ENCODE measurements around the gene ZBTB7C. TPM values are rescaled to one million over a fixed set of nuclear protein-coding genes. Genes with fewer than 3 reads are reported as not detected.

Gene ZBTB7C
- total RNA-seq, 1 experiment from 2014 or later, result 0.33 TPM

DNA sequence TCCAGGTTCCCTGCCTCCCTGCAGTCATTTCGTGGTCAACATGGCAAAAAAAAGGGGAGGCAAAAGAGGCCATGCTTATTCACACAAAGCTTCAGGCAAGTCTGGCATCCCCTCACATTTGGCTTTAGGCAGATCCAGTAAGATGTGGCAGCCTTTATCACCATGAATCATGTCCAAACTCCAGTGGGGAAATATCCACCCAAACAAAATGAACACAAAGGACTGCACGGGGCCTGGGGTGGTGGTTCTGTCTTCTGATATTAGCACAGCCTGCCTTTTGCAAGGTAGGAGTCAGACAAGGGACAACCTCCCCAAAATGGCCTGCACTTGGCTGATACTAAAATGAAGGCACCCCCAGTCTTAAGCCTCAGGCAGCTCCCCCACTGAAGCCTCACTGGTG, 129.9 kb downstream of the ZBTB7C start:
- H2BK20ac ChIP-seq (ENCODE audit: low read depth, low read length, poor library complexity, severe bottlenecking), result no peak overlapping the region
- H2BK120ac ChIP-seq (ENCODE audit: low read depth, low read length, poor library complexity, severe bottlenecking), result no peak overlapping the region
- Mint-ChIP-seq H3K27me3 (ENCODE audit: low read depth) (peaks cover 6% of the 10 kb centered on the region), H3K36me3 (ENCODE audit: insufficient read depth in 1 of 3, low read depth in 3 of 3) (no peaks in the 10 kb centered on the region), H3K4me1 (peaks cover 0 to 3% of the 10 kb centered on the region in 2 experiments; a peak in 3 of 4 replicates), H3K4me3 (no peak overlapping the region), H3K27ac (no peak overlapping the region), H3K9me3 (peaks cover 0 to 2% of the 10 kb centered on the region in 2 experiments; a peak in 1 of 5 replicates)
- H3K56ac ChIP-seq (ENCODE audit: insufficient read length, low read depth, low read length), result no peak overlapping the region
- TF ChIP-seq, protein P1, sequence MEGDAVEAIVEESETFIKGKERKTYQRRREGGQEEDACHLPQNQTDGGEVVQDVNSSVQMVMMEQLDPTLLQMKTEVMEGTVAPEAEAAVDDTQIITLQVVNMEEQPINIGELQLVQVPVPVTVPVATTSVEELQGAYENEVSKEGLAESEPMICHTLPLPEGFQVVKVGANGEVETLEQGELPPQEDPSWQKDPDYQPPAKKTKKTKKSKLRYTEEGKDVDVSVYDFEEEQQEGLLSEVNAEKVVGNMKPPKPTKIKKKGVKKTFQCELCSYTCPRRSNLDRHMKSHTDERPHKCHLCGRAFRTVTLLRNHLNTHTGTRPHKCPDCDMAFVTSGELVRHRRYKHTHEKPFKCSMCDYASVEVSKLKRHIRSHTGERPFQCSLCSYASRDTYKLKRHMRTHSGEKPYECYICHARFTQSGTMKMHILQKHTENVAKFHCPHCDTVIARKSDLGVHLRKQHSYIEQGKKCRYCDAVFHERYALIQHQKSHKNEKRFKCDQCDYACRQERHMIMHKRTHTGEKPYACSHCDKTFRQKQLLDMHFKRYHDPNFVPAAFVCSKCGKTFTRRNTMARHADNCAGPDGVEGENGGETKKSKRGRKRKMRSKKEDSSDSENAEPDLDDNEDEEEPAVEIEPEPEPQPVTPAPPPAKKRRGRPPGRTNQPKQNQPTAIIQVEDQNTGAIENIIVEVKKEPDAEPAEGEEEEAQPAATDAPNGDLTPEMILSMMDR (conservative IDR thresholded peaks at IDR 0.05), result no peak
- H2AFZ ChIP-seq (ENCODE audit: low read length), result no peak overlapping the region
- no peak overlapping the region for H3K4me2 ChIP-seq (ENCODE audit: insufficient read depth, insufficient read length, low read length)
- no peaks in the 10 kb centered on the region for H3K23me2 ChIP-seq (ENCODE audit: insufficient read length, low read depth, low read length, poor library complexity, severe bottlenecking)
- no peak overlapping the region for H3K14ac ChIP-seq (ENCODE audit: insufficient read depth, low read length)
- no peaks in the 10 kb centered on the region for H3K9me3 ChIP-seq (ENCODE audit: control insufficient read depth, low read depth, low read length)
- no peaks in the 10 kb centered on the region for H3K4me1 ChIP-seq (ENCODE audit: insufficient read depth, low read length)
- H4K20me1 ChIP-seq (ENCODE audit: control insufficient read depth, insufficient read depth, insufficient read length), result no peaks in the 10 kb centered on the region
- no peak overlapping the region for H2BK5ac ChIP-seq (ENCODE audit: insufficient read length, low read length)
- H3K23ac ChIP-seq (ENCODE audit: insufficient read length, low read depth, low read length), result no peak overlapping the region
- H3K4ac ChIP-seq (ENCODE audit: low read depth, low read length), result no peak overlapping the region
- WGBS (ENCODE audit: extremely low coverage, insufficient read length, low lambda C conversion rate), result no CpG with 5 or more reads among the region's 2 CpGs
- no peak overlapping the region for H2AK5ac ChIP-seq (ENCODE audit: insufficient read length, low read length)
- H3K9ac ChIP-seq (ENCODE audit: extremely low read depth, insufficient read length, low read length), result no peak overlapping the region
- H4K8ac ChIP-seq (replicated peaks; ENCODE audit: insufficient read length, low read depth, low read length), result no peak overlapping the region
- no peak overlapping the region for H3K18ac ChIP-seq (ENCODE audit: insufficient read length, low read depth, low read length)
- H3K79me1 ChIP-seq (ENCODE audit: insufficient read depth, low read depth, low read length, poor library complexity, severe bottlenecking), result no peaks in the 10 kb centered on the region
- H4K91ac ChIP-seq (ENCODE audit: insufficient read length, low read depth, low read length), result no peak overlapping the region
- H3K27me3 ChIP-seq (ENCODE audit: insufficient read depth, low read length), result no peaks in the 10 kb centered on the region
- no peak overlapping the region for H2BK15ac ChIP-seq (ENCODE audit: low read depth, low read length)
- no peak overlapping the region for H2BK12ac ChIP-seq (ENCODE audit: insufficient read length, low read depth, low read length)
- no peak overlapping the region for H3T11ph ChIP-seq (ENCODE audit: low read length)
- no peak overlapping the region for H4K5ac ChIP-seq (ENCODE audit: insufficient read length, low read depth, low read length)
- H3K79me2 ChIP-seq (ENCODE audit: insufficient read depth, low read length), result no peaks in the 10 kb centered on the region
- no peak for DNase-seq
- H3K27ac ChIP-seq (ENCODE audit: insufficient read length, low read depth, low read length), result no peak overlapping the region

Data from H9 (cell line).